Subcutaneous adipose tissue (tissue), 4 donors: ENCODE measurements around the gene TLE6. TPM values are rescaled to one million over a fixed set of nuclear protein-coding genes. Genes with fewer than 3 reads are reported as not detected.

ENCODE experiments used
- CTCF ChIP-seq: fragments of 450-650 bp; IDR thresholded peaks from one replicate; pipeline ENCODE4 v1.5.1; 2016; ENCODE audit warnings: low read depth, mild to moderate bottlenecking, control low read depth, antibody characterized with exemption, moderate library complexity
- total RNA-seq, 4 donors: library from RNA; depleted of rRNA; stranded (reverse); fragments of >200 nt; gene quantifications; one replicate each; pipeline ENCODE4 v1.1.0, GENCODE V29; 2016

The TLE6 gene
- total RNA-seq, 4 donors from 2014 or later: 1.8 TPM; not detected in 3

GRCh38 chr19:2984215-2984528 lies 6.8 kb downstream of the TLE6 start:
- TF ChIP-seq CTCF: no peak

GRCh38 chr19:2986951-2987524 lies 9.7 kb downstream of the TLE6 start:
- TF ChIP-seq CTCF: no peak

- TF ChIP-seq CTCF: no peak
Observed at GRCh38 chr19:2987797-2988196, 10.4 kb downstream of the TLE6 start.

GRCh38 chr19:2988568-2988967 lies 11.2 kb downstream of the TLE6 start:
- TF ChIP-seq CTCF: no peak

GRCh38 chr19:2989236-2989946 lies 12.0 kb downstream of the TLE6 start:
- no peak for TF ChIP-seq CTCF

GRCh38 chr19:2992958-2993357 lies 15.6 kb downstream of the TLE6 start:
- TF ChIP-seq CTCF: no peak

GRCh38 chr19:2993579-2993978 lies 16.2 kb downstream of the TLE6 start:
- TF ChIP-seq CTCF: no peak
